HG03045 (cell line): ENCODE data around the gene ARHGEF10L.
"Not testable (repeated sequence)": the region's sequence is repeated elsewhere in the genome, so short reads cannot be mapped to it uniquely, and the experiment has no call there.

Source experiments
- ATAC-seq: cut with Tn5 transposase; IDR thresholded peaks from one replicate; pipeline ENCODE4 v1.9.1; 2021; ENCODE audit warnings: mild to moderate bottlenecking, moderate library complexity; ENCODE audit not compliant: unreplicated experiment

Gene ARHGEF10L

DNA sequence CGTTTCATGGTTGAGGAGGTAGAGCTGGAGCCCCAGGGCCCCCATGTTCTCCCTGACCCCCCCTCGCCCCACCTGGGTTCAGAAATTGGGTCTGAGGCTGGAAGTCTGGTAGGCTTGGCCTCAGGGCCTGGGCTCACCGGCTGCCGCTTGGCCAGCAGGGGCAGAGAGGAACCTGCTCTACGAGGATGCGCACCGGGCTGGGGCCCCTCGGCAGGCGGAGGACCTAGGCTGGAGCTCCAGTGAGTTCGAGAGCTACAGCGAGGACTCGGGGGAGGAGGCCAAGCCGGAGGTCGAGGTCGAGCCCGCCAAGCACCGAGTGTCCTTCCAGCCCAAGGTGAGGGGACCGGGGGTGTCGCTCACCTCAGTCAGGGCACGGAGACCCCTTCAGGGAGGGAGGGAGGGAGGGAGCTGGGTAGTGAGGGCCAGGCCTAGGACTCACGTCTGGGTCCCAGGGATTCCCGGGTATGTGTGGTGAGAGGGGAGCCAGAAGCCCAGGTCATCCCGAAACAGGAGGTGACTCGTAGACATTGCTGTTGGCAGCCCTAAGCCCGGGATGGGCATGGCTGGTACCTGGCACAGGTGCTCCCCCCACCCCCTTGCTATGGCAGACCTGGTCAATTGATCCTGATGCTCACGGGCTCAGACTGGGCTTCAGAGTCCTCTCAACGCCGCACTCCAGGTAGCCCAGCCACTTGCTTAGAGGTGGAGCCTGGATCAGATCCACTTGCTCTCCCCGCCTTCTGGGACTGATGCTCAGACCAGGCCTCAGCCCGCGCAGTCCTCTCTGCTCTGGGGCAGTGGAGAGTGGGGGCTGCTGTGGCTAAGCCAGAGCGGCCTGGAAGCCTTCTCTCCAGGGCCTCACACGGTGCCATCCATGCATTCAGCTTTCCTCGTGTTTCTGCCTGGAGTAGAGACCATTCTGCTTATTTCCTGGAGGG is 68.4 kb downstream of the ARHGEF10L start:
- ATAC-seq: no peak

DNA sequence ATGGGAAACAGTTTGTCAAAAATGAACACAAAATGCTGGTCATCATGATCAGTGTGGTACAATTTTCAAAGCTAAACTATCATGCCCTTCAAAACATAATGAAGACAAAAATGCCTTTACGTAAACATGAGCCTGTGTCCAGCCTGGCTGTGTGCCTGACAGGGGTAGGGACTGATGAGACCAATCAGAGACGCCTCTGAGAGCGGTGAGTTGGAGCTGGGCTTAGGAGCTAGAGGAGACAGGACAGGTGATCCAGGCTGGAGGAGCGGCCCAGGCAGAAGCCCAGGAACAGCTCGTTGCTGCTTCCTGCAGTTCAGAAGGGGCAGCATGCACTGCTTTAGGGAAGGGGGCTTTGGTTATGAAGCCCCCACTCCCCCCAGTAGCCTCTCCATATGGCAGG is 70.0 kb downstream of the ARHGEF10L start:
- no peak for ATAC-seq

DNA sequence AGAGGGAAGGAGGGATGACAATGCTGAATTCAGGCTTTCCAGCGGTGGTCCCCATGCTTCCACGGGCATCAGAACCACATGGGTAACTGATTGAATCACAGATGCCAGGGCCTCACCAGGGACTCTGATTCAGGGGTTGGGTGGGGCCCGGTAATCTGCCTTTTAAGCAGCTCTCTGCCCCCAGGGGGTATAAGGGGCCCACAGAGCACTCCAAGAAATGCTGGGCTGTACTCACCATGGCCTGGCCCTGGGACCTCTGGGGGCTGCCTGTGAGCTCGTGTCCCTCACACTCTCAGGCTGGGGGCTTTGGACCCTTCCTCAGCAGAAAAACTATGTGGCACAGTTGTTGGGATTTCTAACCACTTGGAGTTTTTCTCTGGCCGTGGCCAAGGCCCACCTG is 70.6 kb downstream of the ARHGEF10L start:
- no peak for ATAC-seq

DNA sequence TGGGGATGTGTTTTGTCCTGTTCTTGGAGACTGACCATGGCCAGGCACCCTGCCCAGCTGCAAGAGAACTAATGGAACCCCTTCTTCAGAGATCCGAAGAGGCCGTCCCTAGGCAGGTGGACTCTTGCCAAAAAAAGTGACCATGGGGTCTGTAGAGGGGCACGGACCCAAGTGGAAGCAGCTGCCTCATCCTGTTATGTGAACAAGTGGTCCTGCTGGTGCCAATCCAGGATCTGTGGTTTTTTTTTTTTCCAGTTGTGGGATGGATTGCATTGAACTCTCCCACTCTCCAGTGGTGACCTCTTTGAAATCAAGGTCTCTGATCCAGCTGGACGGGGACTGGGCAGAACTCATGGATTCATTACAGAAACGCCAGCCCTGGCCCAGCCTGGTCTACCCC is 71.2 kb downstream of the ARHGEF10L start:
- no peak for ATAC-seq

DNA sequence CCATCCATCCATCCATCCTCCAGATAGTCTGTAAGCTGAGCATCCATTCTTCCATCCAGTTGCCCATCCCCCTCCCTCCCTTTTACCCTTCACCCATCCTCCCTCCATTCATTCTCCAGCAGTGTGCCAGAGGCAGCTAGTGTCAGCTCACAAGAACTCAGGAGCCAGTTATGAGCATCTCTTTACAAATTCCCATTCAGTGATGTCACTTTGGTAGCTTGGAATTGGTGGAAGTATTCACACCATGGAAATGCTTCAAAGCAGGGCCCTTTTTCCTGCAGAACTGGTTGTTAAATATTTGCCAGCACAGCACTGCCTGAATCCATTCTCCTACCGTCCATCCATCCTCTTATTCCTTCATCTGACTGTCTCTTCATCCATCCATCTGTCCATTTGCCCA is 72.5 kb downstream of the ARHGEF10L start:
- ATAC-seq: no peak

DNA sequence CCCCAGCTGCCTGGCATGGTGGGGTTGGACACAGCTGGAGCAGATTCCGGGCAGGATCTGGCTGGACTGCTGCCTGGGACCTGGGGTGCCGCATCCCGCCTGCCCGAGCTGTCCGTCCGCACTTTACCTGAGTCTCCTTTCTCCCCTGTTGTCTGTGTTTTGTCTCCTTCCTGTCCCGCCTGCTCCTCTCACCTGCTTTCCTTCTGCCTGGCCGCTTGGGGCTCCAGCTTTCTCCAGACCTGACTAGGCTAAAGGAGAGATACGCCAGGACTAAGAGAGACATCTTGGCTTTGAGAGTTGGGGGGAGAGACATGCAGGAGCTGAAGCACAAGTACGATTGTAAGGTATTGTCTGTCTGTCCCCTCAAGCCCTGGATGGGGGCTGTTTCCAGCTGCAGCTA is 73.3 kb downstream of the ARHGEF10L start:
- no peak for ATAC-seq

DNA sequence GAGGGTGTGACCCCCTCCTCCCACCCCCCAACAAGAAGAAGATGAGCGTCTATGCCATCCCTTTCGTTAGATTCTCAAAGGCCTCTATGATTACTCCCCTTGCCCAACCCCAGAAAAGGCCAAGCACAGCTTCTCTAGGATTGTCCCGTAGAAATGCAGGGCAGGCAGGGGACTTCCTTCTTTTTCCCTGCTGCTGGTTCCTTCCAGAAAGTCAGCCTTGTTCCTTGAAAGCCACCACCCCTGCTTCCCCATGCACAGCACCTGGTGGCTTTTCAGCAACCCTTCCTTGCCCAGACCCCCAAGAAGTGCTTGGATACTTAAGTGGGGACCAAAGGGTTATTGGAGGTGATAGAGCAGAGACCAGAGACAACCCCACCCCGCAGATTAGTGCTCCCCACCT is 75.1 kb downstream of the ARHGEF10L start:
- ATAC-seq: no peak

DNA sequence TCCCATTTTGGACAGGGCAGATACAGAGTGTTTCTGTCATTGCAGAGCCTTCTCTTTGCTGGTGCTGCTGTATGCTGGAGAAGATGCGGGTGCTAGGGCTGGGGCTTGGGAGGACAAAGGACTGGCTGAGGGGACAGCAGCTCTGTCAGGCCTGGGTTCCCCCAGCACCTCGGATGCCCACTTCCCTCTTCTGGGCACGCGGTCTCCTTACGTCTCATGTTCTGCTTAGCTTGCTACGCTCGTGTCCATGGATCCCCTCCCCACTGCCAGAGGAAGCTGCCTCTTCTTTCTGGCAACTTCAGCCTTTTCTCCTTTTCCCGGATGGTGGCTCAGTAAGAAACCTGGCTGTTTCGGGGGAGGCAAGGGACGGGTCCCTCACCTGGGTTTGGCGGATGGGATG is 75.7 kb downstream of the ARHGEF10L start:
- no peak for ATAC-seq

DNA sequence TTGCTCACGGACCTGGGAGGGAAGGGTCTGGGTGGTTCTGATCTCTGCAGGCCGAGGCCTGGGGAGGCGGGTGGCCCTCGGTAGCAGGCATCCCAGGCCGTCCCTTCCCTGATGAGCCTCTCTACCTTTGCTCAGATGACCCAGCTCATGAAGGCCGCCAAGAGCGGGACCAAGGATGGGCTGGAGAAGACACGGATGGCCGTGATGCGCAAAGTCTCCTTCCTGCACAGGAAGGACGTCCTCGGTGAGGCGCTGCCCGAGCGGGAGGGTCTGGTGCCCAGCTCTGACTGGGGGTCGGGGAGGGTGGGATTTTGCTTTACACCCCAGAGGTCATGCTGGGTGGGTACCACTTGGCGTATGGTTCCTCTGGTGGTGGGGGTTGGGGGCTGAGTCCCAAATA is 76.5 kb downstream of the ARHGEF10L start:
- ATAC-seq: no peak

DNA sequence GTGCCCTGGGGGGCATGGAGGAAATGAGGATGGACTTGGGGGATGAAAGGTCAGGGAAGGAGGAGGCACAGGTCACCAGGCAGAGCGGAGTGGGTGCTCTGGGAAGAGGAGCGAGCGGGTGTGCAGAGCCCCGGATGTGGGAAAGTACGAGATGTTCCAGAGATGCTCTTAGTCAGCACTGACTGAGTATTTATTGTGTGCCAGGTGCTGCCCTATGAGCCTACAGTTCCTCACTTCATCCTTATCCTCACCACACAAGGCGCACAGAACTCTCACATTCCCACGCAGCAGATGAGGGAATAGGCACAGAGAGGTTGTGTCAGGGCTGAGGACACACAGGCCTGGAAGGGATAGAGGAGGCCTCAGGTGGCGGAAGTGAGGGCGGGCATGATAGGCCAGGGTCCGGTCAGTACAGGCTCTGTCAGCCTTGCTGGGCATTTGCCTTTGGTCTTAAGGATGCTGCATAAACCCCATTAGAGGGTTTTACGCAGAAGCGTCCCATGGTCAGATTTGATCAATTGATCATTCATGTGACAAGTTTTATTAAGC is 77.3 kb downstream of the ARHGEF10L start:
- no peak for ATAC-seq

DNA sequence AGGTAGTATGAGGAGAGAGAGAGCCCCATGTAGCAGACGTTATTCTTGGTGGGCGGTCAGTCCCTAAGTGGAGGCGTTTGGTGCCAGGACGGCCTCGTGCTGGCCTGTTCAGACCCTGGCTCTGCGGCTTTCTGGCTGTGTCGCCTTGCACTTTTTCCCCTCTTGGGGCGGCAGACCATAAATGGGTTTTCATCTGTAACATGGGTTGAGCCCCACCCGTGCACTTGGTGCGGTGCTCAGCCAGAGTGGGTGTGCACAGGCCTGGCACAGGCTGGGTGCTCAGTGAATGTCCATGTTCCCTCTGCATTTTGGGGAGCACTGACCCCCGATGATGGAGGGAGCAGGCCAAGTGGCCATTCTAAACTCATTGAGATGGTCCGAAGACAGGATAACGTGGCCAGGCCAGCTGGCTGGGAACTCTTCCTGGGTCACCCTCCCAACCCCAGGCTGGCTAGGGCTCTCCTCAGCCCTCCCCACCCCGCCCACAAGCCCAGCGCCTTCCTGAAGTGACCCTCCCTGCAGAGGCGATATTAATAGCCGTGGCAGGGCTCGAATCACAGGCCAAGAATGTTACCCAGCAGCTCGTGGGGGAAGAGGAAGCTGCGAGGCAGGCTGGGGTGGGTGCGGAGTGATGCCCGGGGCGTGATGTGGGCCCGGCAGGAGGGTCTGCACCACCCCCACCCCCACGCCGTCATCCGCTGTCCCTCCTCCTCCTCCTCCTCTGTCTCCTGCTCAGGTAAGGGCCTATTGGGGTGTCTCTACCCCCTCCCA is 78.5 kb downstream of the ARHGEF10L start:
- ATAC-seq: no peak

DNA sequence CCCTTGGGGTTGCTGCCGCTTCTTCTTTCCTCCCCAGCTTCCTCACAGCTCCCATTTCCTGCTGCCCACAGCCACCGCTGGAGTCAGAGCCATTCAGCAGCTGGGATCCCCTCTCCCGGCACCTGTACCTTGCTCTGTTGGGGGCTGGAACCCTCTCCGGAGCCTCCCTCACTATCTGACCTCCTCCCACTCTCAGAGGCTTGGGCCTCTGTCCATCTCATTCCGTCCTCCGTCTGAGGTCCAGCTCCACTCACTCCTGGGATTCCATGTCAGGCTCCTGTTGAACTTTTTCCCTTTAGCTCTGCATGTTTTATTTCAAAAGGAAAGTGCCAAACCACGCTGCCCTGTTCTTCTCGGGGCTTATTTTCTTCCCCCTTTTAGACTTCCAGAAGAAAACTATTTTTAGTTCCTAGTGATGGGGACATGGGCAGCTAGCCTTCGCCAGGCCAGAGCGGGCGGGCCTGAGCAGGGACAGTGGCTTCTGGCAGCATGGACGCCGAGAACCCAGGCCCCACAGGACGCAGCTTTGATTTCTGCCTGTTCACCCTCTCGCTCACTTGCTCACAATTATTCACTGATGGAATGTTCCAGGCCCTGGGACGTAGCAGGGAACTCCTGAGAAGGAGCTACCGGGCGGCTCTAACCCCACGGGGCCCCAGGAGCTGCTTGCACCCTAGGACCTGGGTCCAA is 79.2 kb downstream of the ARHGEF10L start:
- no peak for ATAC-seq

DNA sequence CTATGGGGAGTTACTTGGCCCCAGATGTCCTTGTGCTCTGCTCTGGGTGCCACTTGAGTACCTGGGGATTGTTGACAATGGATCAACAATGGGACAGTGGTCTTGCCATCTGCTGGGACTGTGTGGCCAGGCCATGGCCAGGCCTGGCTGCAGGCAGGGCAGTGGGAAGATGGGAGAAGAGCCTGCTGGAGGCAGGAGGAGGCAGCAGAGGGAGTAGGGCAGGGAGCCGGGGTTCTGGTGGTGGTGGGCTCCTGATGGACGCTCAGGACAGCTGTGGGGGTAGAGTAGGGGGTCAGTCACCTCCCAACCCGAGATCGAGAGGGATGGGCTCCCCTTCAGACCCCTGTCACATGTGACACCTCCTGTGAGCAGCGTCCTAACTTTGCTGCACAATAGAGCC is 81.0 kb downstream of the ARHGEF10L start:
- no peak for ATAC-seq

DNA sequence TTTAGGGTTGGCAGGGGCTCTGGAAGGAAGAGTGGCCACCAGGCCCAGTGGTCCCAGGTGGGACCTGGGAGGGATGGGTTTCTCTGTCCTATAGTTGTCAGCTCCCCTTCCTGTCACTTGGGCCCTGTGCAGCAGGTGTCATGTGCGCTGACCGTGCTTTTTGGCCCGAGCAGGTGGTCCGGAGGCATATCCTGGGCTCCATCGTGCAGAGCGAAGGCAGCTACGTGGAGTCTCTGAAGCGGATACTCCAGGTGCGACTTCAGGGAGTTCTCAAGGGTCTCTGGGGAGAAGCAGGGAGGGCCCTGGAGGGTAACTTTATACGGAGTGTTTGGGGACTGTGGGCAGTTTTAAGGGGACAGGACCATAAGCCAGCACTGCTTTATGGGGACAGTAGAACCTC is 82.2 kb downstream of the ARHGEF10L start:
- ATAC-seq: no peak

DNA sequence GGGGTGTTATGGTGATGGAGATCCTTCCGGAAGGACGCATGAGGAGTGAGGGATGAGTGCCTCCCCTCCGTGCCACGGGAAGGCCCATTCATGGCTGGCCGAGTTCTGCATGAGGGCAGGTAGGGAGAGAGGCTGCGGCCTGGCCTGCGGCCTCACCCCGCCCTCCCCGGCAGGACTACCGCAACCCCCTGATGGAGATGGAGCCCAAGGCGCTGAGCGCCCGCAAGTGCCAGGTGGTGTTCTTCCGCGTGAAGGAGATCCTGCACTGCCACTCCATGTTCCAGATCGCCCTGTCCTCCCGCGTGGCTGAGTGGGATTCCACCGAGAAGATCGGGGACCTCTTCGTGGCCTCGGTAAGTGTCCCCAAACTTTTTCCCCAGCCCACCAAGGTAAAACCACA is 83.3 kb downstream of the ARHGEF10L start:
- no peak for ATAC-seq

DNA sequence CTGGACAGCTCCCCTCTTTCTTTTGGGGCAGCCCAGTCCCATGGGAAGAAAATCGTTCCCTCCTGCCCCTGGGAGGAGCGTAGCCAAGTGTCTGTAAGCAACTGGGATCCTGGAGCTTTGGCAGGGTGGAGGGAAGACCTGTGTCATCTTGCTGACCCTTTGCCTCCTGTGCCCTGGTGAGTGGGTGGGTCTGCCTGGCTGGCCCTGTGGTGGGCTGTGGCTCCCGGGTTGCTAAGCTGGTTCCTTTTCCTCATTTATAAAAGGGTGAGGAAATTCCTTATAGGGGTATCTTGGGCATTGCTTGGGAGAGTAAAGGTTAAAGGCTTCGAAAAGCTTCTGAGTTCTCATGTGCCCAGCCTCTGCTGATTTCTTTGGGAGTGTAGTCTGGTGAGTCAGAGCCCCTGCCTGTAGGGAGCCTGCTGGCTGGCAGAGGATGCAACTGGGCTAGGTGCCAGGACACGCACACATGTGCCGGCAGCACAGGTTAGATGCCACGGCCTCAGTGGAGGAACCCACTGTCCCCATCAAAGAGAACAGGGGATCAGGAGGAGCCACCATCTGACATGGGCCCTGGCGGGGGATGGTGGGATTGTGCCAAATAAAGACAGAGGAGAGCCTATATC is 85.2 kb downstream of the ARHGEF10L start:
- no peak for ATAC-seq

DNA sequence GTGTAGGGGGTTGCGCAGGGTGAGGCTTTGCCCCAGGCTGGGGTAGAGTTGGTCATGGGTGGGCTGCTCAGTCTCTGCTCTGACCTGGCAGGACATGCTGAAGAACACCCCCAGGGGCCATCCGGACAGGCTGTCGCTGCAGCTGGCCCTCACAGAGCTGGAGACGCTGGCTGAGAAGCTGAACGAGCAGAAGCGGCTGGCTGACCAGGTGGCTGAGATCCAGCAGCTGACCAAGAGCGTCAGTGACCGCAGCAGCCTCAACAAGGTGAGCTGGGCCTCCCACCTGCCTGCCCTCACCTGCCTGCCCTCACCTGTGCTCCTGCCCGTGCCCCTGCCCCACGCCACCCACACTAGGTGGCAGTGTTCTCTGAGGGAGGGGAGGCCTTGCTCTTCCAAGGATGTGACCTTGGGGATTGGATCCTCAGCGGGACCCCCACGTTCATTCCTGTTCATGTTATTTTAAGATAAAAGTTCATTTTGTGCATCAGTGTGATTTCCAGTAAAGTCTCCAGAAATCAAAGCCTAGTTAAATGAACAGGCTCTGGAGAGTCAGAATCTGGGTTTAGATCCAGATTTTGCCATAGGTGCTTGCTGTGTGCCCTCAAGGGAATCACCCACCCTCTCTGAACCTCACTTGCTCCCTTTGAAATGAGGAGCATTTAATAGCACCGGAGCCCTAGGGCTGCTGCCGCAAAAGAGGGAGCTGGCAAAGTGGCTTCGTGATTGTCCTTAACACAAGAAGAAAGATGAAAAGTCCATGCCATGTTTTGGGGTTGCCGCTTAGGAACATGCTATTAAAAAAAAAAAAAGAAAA is 87.9 kb downstream of the ARHGEF10L start:
- ATAC-seq: no peak

DNA sequence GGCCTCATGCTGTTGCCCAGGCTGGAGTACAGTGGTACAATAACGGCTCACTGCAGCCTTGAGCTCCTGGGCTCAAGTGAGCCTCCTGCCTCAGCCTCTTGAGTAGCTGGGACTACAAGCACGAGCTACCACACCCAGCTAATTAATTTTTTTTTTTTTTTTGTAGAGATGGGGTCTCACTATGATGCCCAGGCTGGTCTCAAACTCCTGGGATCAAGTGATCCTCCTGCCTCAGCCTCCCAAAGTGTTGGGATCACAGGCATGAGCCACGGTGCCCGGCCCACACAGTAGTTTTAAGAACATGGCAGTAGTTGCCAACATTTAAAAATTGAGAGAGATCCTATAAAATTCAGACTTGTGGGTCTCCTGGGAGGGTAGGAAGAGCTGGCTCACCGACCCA is 89.5 kb downstream of the ARHGEF10L start:
- ATAC-seq: not testable (repeated sequence)

DNA sequence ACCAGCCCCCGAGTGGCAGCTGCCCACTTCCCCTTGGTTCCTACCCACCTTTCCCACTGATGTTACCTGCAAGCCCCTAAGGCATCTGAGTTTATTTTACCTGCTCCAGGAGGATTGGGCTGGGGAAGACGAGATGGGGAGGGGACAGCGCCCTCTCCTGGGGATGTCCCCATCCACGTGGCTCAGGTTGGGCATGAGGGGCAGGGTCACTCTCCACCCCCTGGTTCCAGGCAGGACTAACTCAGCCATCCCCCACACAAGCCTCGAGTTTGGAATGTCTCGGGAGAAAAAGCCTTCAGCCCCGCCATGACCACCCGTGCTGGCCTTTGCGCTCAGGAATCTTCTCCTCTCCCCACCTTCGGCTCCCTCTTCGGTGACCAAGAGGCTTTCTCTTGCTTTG is 90.0 kb downstream of the ARHGEF10L start:
- no peak for ATAC-seq
